ENCODE data around the gene PRAMEF1. TPM values are rescaled to one million over a fixed set of nuclear protein-coding genes. Genes with fewer than 3 reads are reported as not detected.
"Not testable (repeated sequence)": the region's sequence is repeated elsewhere in the genome, so short reads cannot be mapped to it uniquely, and the experiment has no call there.

The PRAMEF1 gene
- total RNA-seq, 1 donor from 2014 or later: not detected

GRCh38 chr1:12778907-12779306, 12.3 kb upstream of the PRAMEF1 start:
- Mint-ChIP-seq H3K27ac (no peak overlapping the region), H3K9me3 (peaks cover 4% of the 10 kb centered on the region), H3K27me3 (peaks cover 6% of the 10 kb centered on the region), H3K36me3 (ENCODE audit: low read depth) (no peaks in the 10 kb centered on the region), H3K4me3 (no peak overlapping the region), H3K4me1 (no peaks in the 10 kb centered on the region)
- DNase-seq (no peak), ATAC-seq (ENCODE audit: low read depth) (no peak)
- intact Hi-C loops (cut with micrococcal nuclease): no loop called here
- CTCF ChIA-PET: no interaction called here
- no peak for TF ChIP-seq CTCF (IDR thresholded peaks at IDR 0.05)
- POLR2A ChIA-PET: no interaction called here

GRCh38 chr1:12781488-12781887, 9.7 kb upstream of the PRAMEF1 start:
- POLR2A ChIA-PET; CTCF ChIA-PET; ATAC-seq (ENCODE audit: low read depth); H3K4me3 Mint-ChIP-seq; H3K36me3 Mint-ChIP-seq (ENCODE audit: low read depth); H3K27me3 Mint-ChIP-seq; DNase-seq; H3K4me1 Mint-ChIP-seq; intact Hi-C loops (cut with micrococcal nuclease); H3K27ac Mint-ChIP-seq: not testable (repeated sequence)
- peaks cover 12% of the 10 kb centered on the region for H3K9me3 Mint-ChIP-seq

DNA sequence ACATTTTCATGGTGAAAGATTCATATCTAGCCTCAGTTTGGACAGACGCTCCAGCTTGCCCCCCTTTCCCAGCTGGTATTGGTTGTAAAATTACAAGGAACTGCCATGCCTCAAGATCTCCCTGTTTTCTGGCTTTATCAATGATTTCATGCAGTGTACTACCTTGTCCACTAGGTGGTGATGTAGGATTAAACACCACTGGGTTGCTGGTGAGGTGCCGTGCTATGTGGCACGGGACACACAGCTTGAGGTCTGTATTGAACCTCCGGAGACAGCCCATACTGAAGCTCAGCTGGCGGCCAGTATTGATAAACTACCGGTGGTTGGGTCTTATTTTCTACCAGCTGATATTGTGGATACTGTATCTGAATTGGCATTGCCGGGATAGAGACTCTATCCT, 7.4 kb upstream of the PRAMEF1 start:
- DNase-seq; H3K27ac Mint-ChIP-seq; H3K27me3 Mint-ChIP-seq; H3K4me3 Mint-ChIP-seq; intact Hi-C loops (cut with micrococcal nuclease); POLR2A ChIA-PET; H3K36me3 Mint-ChIP-seq (ENCODE audit: low read depth); CTCF ChIA-PET; ATAC-seq (ENCODE audit: low read depth); H3K4me1 Mint-ChIP-seq: not testable (repeated sequence)
- peaks cover 14% of the 10 kb centered on the region for H3K9me3 Mint-ChIP-seq

- DNase-seq; POLR2A ChIA-PET; H3K4me3 Mint-ChIP-seq; ATAC-seq (ENCODE audit: low read depth); intact Hi-C loops (cut with micrococcal nuclease); H3K27me3 Mint-ChIP-seq; H3K4me1 Mint-ChIP-seq; H3K36me3 Mint-ChIP-seq (ENCODE audit: low read depth); H3K27ac Mint-ChIP-seq; CTCF ChIA-PET: not testable (repeated sequence)
- peaks cover 14% of the 10 kb centered on the region for H3K9me3 Mint-ChIP-seq
Observed at GRCh38 chr1:12784729-12785128, 6.5 kb upstream of the PRAMEF1 start.

DNA sequence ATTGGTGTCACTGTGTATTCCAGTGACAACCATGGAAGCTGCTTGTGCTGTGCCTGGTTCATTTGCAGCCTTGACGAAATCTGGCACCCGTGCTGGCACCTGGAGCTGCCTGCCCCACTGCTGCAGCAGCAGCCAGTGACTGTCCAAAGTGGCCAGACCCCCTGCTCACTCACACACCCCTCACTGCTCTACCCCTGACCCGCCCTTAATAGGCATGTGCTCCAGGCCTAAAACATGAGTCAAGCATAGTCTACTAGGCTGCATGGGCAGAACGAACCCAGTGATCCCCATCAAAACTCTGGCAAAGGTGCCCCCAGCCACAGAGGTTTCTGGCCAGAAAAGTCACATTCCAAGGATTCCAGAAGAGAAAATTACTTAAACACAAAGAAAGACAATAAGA, 7.7 kb downstream of the PRAMEF1 start:
- TF ChIP-seq CTCF (IDR thresholded peaks at IDR 0.05): no peak
- no peak for DNase-seq
- Mint-ChIP-seq H3K9me3 (no peaks in the 10 kb centered on the region), H3K4me3 (no peak overlapping the region), H3K27ac (no peak overlapping the region), H3K27me3 (peaks cover 3% of the 10 kb centered on the region), H3K4me1 (no peaks in the 10 kb centered on the region), H3K36me3 (ENCODE audit: low read depth) (no peaks in the 10 kb centered on the region)
- intact Hi-C loops (cut with micrococcal nuclease): no loop called here
- CTCF ChIA-PET: no interaction called here
- POLR2A ChIA-PET: no interaction called here
- ATAC-seq (ENCODE audit: low read depth): no peak

- H3K27me3 Mint-ChIP-seq: peaks cover 3% of the 10 kb centered on the region
- no peak for DNase-seq
- no peak for ATAC-seq (ENCODE audit: low read depth)
- peaks cover 5% of the 10 kb centered on the region for H3K9me3 Mint-ChIP-seq
- H3K4me3 Mint-ChIP-seq: no peak overlapping the region
- no peak overlapping the region for H3K27ac Mint-ChIP-seq
- TF ChIP-seq CTCF (IDR thresholded peaks at IDR 0.05): no peak
- POLR2A ChIA-PET: no interaction called here
- H3K36me3 Mint-ChIP-seq (ENCODE audit: low read depth): no peaks in the 10 kb centered on the region
- intact Hi-C loops (cut with micrococcal nuclease): no loop called here
- CTCF ChIA-PET: no interaction called here
- no peaks in the 10 kb centered on the region for H3K4me1 Mint-ChIP-seq
Observed at GRCh38 chr1:12799730-12800129, 8.5 kb downstream of the PRAMEF1 start.

- no peak overlapping the region for H3K27ac Mint-ChIP-seq
- no peak overlapping the region for H3K4me3 Mint-ChIP-seq
- no peak for DNase-seq
- no peaks in the 10 kb centered on the region for H3K36me3 Mint-ChIP-seq (ENCODE audit: low read depth)
- intact Hi-C loops (cut with micrococcal nuclease): no loop called here
- H3K4me1 Mint-ChIP-seq: no peaks in the 10 kb centered on the region
- POLR2A ChIA-PET: no interaction called here
- no peak for ATAC-seq (ENCODE audit: low read depth)
- peaks cover 7% of the 10 kb centered on the region for H3K9me3 Mint-ChIP-seq
- CTCF ChIA-PET: no interaction called here
- H3K27me3 Mint-ChIP-seq: peaks cover 17% of the 10 kb centered on the region
- TF ChIP-seq CTCF (IDR thresholded peaks at IDR 0.05): no peak
Observed at GRCh38 chr1:12809933-12810332, 18.7 kb downstream of the PRAMEF1 start.
